Myometrial cell (primary cell): ENCODE data around the gene GRB14. TPM values are rescaled to one million over a fixed set of nuclear protein-coding genes. Genes with fewer than 3 reads are reported as not detected.

Experiments
- total RNA-seq: library from RNA; depleted of rRNA; stranded (reverse); fragments of >200 nt; gene quantifications from 2 replicates; pipeline ENCODE4 v1.2.3, GENCODE V29; 2015

Gene GRB14
- not detected in 2 replicates for total RNA-seq

DNA sequence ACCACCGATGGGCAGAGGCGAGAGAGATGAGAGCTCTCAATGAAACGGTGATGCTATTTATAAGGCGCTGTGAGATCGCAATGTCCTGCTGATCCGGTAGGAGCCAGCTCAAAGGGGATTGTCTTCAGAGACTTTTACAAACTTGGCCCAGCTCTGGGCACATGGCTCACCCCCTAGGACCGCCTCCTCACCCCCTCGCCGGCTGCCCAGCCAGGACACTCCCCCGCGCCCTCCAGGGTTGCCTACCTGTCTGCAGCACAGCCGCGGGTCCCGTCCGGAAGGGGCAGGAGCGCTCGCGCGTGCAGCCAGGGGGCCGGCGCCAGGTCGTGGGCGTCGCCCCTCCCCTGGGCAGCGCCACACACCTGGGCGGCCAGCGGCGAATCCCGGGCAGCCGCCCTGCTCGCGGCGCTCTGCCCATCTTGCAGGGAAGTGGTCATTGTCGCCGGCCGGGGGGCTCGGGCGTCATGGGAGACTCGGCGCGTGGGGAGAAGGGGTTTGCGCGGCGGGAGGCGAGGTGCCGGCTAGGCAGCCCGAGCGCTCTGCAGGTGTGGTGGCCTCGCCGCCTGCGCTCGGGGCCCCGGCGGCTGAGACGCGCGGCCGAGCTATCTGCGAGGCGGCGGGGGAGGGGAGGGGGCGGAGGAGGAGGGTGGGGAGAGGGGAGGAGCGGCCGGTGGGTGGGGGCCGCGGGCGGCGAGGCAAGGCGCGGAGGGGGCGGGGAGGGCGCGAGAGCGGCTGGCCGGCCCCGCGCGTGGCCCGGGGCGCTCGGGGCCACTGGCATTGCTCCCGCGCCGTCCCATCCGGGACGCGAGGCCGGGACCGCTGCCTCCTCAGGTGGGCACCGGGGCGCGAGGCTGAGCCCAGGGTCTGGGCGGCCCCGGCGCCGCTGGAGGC, at the start of gene GRB14:
GRB14 (minus strand) TSS at position 610 of the 891 bp plus-strand sequence; CDS start at position 437, 173 bp downstream.

Other genes starting within 250 kb of the GRB14 start
- gene COBLL1, start 220.3 kb upstream of the GRB14 start, total RNA-seq, result 1.4 and 4.1 TPM in 2 replicates